GM23338 (cell line): ENCODE results near the gene TFB1M. TPM values are rescaled to one million over a fixed set of nuclear protein-coding genes. Genes with fewer than 3 reads are reported as not detected.

Source experiments
- ATAC-seq: fragments of 200-7000 bp; cut with Tn5 transposase; 3 replicates; pipeline ENCODE4 v1.9.1; 2020
- DNase-seq: peaks from one replicate; pipeline ENCODE4 v3.0.0-alpha.2; 2015; ENCODE audit warnings: low spot score
- H2AFZ ChIP-seq: fragments of 200-600 bp; sonication (generic); 2 replicates; pipeline ENCODE4 v1.8.0; 2016; ENCODE audit warnings: antibody characterized with exemption, mild to moderate bottlenecking, moderate library complexity
- H3F3A ChIP-seq: fragments of 200-600 bp; sonication (generic); replicated peaks from 2 replicates; pipeline ENCODE4 v1.8.0; 2017; ENCODE audit warnings: antibody characterized with exemption, mixed run types, low read depth
- H3K27ac ChIP-seq: fragments of 200-600 bp; sonication (generic); 2 replicates; pipeline ENCODE4 v1.6.1; 2016; ENCODE audit warnings: low read depth
- H3K27me3 ChIP-seq: fragments of 200-600 bp; sonication (generic); 2 replicates; pipeline ENCODE4 v1.8.0; 2016; ENCODE audit warnings: mild to moderate bottlenecking, mixed run types, moderate library complexity; ENCODE audit not compliant: insufficient read depth
- H3K36me3 ChIP-seq: fragments of 200-600 bp; sonication (generic); 2 replicates; pipeline ENCODE4 v1.8.0; 2016; ENCODE audit warnings: mild to moderate bottlenecking; ENCODE audit not compliant: insufficient read depth
- H3K4me1 ChIP-seq: fragments of 200-600 bp; sonication (generic); 2 replicates; pipeline ENCODE4 v1.8.0; 2016; ENCODE audit warnings: mild to moderate bottlenecking, moderate library complexity; ENCODE audit not compliant: insufficient read depth
- H3K4me2 ChIP-seq: fragments of 200-600 bp; sonication (generic); 2 replicates; pipeline ENCODE4 v1.7.1; 2017; ENCODE audit warnings: mixed run types
- H3K4me3 ChIP-seq: fragments of 200-600 bp; sonication (generic); 2 replicates; pipeline ENCODE4 v1.6.1; 2016; ENCODE audit warnings: mixed run types
- H3K79me2 ChIP-seq: fragments of 200-600 bp; sonication (generic); replicated peaks from 2 replicates; pipeline ENCODE4 v1.8.0; 2017; ENCODE audit warnings: mild to moderate bottlenecking; ENCODE audit not compliant: insufficient read depth
- H3K9me2 ChIP-seq: fragments of 200-600 bp; sonication (generic); 2 replicates; pipeline ENCODE4 v1.8.0; 2017; ENCODE audit not compliant: insufficient read depth
- H4K20me1 ChIP-seq: fragments of 200-600 bp; sonication (generic); replicated peaks from 2 replicates; pipeline ENCODE4 v1.8.0; 2017; ENCODE audit warnings: mild to moderate bottlenecking; ENCODE audit not compliant: insufficient read depth
- H3K27ac Mint-ChIP-seq: 2 replicates; pipeline ENCODE4 v1.8.0; 2020; ENCODE audit warnings: inconsistent platforms, mild to moderate bottlenecking, moderate library complexity, mixed read lengths
- H3K27me3 Mint-ChIP-seq: 3 replicates; pipeline ENCODE4 v1.8.0; 2022; ENCODE audit warnings: low read depth, mild to moderate bottlenecking, moderate library complexity, mixed read lengths, inconsistent platforms; ENCODE audit not compliant: insufficient read depth, poor library complexity
- H3K36me3 Mint-ChIP-seq: 3 replicates; pipeline ENCODE4 v1.8.0; 2021; ENCODE audit warnings: low read depth, mild to moderate bottlenecking, inconsistent platforms, moderate library complexity, mixed read lengths
- H3K4me1 Mint-ChIP-seq: 3 replicates; pipeline ENCODE4 v1.8.0; 2020; ENCODE audit warnings: mild to moderate bottlenecking, inconsistent platforms, mixed read lengths
- H3K4me3 Mint-ChIP-seq: 3 replicates; pipeline ENCODE4 v1.8.0; 2021; ENCODE audit warnings: moderate library complexity, mild to moderate bottlenecking, inconsistent platforms, mixed read lengths
- H3K9me3 Mint-ChIP-seq: 3 replicates; pipeline ENCODE4 v1.8.0; 2020; ENCODE audit warnings: moderate library complexity, mild to moderate bottlenecking, inconsistent platforms, mixed read lengths
- CREB1 ChIP-seq: fragments of 250-450 bp; sonication (Bioruptor Pico); IDR thresholded peaks from 2 replicates; pipeline ENCODE4 v1.5.0; 2020; ENCODE audit warnings: low read depth, mild to moderate bottlenecking, moderate library complexity
- ETS1 ChIP-seq: IDR thresholded peaks from 2 replicates; pipeline ENCODE4 v1.6.1; 2016; ENCODE audit warnings: antibody characterized with exemption
- ZNF114 ChIP-seq: fragments of 250-450 bp; sonication (Bioruptor Pico); IDR thresholded peaks from 2 replicates; pipeline ENCODE4 v1.5.0; 2020; ENCODE audit warnings: mild to moderate bottlenecking, moderate library complexity
- ZNF331 ChIP-seq: fragments of 250-450 bp; sonication (Bioruptor Pico); IDR thresholded peaks from 2 replicates; pipeline ENCODE4 v1.5.0; 2020; ENCODE audit warnings: low read depth, mild to moderate bottlenecking, moderate library complexity
- polyA plus RNA-seq: library from polyadenylated mRNA; unstranded; fragments of >200 nt; fragmentation: Nextera tagmentation; extraction: Ambion mirVana; gene quantifications from 2 replicates; pipeline ENCODE4 v1.2.1, GENCODE V29; 2016
- total RNA-seq: library from RNA; depleted of rRNA; stranded (reverse); fragments of >200 nt; shearing (Covaris generic); gene quantifications from 2 replicates; pipeline ENCODE4 v1.2.3, GENCODE V29; 2014
- TF ChIP-seq, protein P1 (sequence below), 2 experiments: fragments of 200-600 bp in 1 of 2; sonication (generic) in 1 of 2; conservative IDR thresholded peaks; 2 replicates each; pipeline versions ENCODE4 v1.5.1 to v1.6.1; 2016 to 2017; ENCODE audit warnings: antibody characterized with exemption in 2 of 2, low read depth in 2 of 2, mild to moderate bottlenecking in 2 of 2, moderate library complexity in 1 of 2
- TF ChIP-seq, protein P2 (sequence below): fragments of 250-450 bp; sonication (Bioruptor Pico); IDR thresholded peaks from 2 replicates; pipeline ENCODE4 v1.5.0; 2020; ENCODE audit warnings: mild to moderate bottlenecking, moderate library complexity

The TFB1M gene
- total and polyA plus RNA-seq, 2 experiments from 2014 or later: 51.1 to 66.9 TPM

DNA sequence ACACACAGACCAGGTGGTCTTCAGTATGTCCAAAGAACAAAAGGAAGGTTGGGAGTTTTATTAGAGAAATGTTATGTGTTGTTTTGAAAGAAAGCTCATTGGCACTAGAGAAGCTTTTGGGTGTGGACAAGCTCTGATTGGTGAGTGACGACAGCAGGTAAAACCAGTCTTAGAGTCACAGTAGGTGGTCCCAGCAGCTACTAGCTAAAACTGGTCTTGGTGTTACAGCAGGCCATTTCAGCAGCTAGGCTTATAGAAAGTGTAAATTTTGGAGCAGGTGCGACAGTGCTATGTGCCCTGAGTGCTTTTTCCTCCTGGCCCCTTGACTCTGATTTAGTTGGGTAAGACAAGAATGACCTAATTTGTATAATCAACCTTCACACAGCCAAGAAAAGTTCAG is 46.9 kb downstream of the TFB1M start (continued):
- TF ChIP-seq ETS1 (no peak), ZNF331 (CRISPR knock-in tag) (no peak), CREB1 (CRISPR knock-in tag) (no peak), ZNF114 (CRISPR knock-in tag) (no peak)
- TF ChIP-seq, protein P1, sequence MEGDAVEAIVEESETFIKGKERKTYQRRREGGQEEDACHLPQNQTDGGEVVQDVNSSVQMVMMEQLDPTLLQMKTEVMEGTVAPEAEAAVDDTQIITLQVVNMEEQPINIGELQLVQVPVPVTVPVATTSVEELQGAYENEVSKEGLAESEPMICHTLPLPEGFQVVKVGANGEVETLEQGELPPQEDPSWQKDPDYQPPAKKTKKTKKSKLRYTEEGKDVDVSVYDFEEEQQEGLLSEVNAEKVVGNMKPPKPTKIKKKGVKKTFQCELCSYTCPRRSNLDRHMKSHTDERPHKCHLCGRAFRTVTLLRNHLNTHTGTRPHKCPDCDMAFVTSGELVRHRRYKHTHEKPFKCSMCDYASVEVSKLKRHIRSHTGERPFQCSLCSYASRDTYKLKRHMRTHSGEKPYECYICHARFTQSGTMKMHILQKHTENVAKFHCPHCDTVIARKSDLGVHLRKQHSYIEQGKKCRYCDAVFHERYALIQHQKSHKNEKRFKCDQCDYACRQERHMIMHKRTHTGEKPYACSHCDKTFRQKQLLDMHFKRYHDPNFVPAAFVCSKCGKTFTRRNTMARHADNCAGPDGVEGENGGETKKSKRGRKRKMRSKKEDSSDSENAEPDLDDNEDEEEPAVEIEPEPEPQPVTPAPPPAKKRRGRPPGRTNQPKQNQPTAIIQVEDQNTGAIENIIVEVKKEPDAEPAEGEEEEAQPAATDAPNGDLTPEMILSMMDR (conservative IDR thresholded peaks at IDR 0.05; ENCODE audit: low read depth in 2 of 2): no peak

DNA sequence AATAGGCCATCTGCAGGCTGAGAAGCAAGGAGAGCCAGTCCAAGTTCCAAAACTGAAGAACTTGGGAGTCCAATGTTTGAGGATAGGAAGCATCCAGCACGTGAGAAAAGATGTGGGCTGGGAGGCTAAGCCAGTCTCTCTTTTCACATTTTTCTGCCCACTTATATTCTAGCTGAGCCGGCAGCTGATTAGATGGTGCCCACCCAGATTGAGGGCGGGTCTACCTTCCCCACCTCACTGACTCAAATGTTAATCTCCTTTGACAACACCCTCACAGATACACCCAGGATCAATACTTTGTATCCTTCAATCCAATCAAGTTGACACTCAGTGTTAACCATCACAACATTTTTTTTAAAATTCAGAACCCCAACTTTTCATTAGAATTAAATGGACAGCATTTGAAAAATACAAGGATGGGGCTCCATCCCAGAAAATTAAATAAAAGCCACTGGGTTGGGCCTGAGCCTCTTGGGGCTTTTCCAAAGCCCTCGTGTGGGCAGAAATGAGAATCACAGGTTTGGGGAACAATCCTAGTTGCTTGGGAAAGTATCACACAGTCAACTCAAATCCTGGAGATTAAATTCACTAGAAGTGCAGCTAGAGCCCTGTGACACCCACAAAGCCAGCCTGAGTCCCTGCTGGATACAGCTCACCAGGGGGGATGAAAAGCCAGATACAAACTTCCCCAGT is 48.3 kb downstream of the TFB1M start:
- no peaks in the 10 kb centered on the region for H4K20me1 ChIP-seq
- no peaks in the 10 kb centered on the region for H3F3A ChIP-seq
- Mint-ChIP-seq H3K9me3 (peaks cover 2% of the 10 kb centered on the region; the same call in 1 of the 3 replicates), H3K4me1 (peaks cover 44% of the 10 kb centered on the region), H3K27ac (no peak overlapping the region), H3K36me3 (peaks cover 36% of the 10 kb centered on the region), H3K27me3 (no peaks in the 10 kb centered on the region), H3K4me3 (no peak overlapping the region)
- ATAC-seq: peak; percentile 13; the same call in 1 of the 3 replicates
- H3K9me2 ChIP-seq: no peaks in the 10 kb centered on the region
- peaks cover 16% of the 10 kb centered on the region for H3K4me1 ChIP-seq
- H3K4me3 ChIP-seq: no peak overlapping the region
- H3K79me2 ChIP-seq: peaks cover 1% of the 10 kb centered on the region; the same call in 1 of the 2 replicates
- no peak overlapping the region for H3K27ac ChIP-seq
- DNase-seq: peak; percentile 65
- no peaks in the 10 kb centered on the region for H3K27me3 ChIP-seq
- TF ChIP-seq, protein P1 (conservative IDR thresholded peaks at IDR 0.05; ENCODE audit: low read depth in 2 of 2): peak; percentile 15 to 52; a peak in 3 of 4 replicates
- TF ChIP-seq, protein P2, sequence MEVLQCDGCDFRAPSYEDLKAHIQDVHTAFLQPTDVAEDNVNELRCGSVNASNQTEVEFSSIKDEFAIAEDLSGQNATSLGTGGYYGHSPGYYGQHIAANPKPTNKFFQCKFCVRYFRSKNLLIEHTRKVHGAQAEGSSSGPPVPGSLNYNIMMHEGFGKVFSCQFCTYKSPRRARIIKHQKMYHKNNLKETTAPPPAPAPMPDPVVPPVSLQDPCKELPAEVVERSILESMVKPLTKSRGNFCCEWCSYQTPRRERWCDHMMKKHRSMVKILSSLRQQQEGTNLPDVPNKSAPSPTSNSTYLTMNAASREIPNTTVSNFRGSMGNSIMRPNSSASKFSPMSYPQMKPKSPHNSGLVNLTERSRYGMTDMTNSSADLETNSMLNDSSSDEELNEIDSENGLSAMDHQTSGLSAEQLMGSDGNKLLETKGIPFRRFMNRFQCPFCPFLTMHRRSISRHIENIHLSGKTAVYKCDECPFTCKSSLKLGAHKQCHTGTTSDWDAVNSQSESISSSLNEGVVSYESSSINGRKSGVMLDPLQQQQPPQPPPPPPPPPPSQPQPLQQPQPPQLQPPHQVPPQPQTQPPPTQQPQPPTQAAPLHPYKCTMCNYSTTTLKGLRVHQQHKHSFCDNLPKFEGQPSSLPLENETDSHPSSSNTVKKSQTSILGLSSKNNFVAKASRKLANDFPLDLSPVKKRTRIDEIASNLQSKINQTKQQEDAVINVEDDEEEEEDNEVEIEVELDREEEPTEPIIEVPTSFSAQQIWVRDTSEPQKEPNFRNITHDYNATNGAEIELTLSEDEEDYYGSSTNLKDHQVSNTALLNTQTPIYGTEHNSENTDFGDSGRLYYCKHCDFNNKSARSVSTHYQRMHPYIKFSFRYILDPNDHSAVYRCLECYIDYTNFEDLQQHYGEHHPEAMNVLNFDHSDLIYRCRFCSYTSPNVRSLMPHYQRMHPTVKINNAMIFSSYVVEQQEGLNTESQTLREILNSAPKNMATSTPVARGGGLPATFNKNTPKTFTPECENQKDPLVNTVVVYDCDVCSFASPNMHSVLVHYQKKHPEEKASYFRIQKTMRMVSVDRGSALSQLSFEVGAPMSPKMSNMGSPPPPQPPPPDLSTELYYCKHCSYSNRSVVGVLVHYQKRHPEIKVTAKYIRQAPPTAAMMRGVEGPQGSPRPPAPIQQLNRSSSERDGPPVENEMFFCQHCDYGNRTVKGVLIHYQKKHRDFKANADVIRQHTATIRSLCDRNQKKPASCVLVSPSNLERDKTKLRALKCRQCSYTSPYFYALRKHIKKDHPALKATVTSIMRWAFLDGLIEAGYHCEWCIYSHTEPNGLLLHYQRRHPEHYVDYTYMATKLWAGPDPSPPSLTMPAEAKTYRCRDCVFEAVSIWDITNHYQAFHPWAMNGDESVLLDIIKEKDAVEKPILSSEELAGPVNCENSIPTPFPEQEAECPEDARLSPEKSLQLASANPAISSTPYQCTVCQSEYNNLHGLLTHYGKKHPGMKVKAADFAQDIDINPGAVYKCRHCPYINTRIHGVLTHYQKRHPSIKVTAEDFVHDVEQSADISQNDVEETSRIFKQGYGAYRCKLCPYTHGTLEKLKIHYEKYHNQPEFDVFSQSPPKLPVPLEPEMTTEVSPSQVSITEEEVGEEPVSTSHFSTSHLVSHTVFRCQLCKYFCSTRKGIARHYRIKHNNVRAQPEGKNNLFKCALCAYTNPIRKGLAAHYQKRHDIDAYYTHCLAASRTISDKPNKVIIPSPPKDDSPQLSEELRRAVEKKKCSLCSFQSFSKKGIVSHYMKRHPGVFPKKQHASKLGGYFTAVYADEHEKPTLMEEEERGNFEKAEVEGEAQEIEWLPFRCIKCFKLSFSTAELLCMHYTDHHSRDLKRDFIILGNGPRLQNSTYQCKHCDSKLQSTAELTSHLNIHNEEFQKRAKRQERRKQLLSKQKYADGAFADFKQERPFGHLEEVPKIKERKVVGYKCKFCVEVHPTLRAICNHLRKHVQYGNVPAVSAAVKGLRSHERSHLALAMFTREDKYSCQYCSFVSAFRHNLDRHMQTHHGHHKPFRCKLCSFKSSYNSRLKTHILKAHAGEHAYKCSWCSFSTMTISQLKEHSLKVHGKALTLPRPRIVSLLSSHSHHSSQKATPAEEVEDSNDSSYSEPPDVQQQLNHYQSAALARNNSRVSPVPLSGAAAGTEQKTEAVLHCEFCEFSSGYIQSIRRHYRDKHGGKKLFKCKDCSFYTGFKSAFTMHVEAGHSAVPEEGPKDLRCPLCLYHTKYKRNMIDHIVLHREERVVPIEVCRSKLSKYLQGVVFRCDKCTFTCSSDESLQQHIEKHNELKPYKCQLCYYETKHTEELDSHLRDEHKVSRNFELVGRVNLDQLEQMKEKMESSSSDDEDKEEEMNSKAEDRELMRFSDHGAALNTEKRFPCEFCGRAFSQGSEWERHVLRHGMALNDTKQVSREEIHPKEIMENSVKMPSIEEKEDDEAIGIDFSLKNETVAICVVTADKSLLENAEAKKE: no peak
- no peak overlapping the region for H2AFZ ChIP-seq
- no peak overlapping the region for H3K4me2 ChIP-seq
- H3K36me3 ChIP-seq: no peaks in the 10 kb centered on the region
